Measurements from ENCODE around the gene RPS6KA3.

DNA sequence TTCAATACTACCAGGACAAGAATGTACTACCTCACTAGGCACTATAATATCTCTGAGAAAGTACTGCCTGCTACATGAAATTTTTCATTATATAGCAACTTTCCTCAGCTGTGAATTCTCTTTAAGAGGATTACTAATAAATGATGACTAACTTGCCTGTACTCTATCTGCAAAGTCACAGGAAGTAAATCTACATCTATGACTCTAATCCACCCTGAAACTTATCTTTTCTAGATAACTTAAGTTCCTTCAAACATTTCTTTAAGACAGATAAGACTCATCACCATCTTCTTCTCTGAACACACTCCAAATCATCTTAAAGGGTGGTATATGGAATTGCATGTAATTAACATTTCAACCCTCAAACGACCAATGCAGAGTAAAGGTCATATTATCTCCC is 28.8 kb downstream of the RPS6KA3 start:
- TF ChIP-seq, protein P1, sequence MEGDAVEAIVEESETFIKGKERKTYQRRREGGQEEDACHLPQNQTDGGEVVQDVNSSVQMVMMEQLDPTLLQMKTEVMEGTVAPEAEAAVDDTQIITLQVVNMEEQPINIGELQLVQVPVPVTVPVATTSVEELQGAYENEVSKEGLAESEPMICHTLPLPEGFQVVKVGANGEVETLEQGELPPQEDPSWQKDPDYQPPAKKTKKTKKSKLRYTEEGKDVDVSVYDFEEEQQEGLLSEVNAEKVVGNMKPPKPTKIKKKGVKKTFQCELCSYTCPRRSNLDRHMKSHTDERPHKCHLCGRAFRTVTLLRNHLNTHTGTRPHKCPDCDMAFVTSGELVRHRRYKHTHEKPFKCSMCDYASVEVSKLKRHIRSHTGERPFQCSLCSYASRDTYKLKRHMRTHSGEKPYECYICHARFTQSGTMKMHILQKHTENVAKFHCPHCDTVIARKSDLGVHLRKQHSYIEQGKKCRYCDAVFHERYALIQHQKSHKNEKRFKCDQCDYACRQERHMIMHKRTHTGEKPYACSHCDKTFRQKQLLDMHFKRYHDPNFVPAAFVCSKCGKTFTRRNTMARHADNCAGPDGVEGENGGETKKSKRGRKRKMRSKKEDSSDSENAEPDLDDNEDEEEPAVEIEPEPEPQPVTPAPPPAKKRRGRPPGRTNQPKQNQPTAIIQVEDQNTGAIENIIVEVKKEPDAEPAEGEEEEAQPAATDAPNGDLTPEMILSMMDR (IDR thresholded peaks at IDR 0.05), result no peak
- TF ChIP-seq POLR2A (IDR thresholded peaks at IDR 0.05), result no peak

All from Peyer's patch (tissue), 4 donors.